ENCODE results near the gene TEKT1.
A peak's percentile ranks its signal among the peaks of the same experiment; 100 is the strongest.
"Not testable (repeated sequence)": the region's sequence is repeated elsewhere in the genome, so short reads cannot be mapped to it uniquely, and the experiment has no call there.

TEKT1 gene

GRCh38 chr17:6775871-6776405 is 55.6 kb downstream of the TEKT1 start, which contains the start of gene FBXO39:
Gene FBXO39 (plus strand): TSS chr17:6776215. CDS start chr17:6779869, 3,654 bp downstream.
- no peak for ATAC-seq (replicated peaks; ENCODE audit: extremely low read depth, poor library complexity, severe bottlenecking)
- Mint-ChIP-seq H3K4me1 (peaks cover 13% of the 10 kb centered on the region), H3K36me3 (ENCODE audit: insufficient read depth) (peaks cover 30% of the 10 kb centered on the region), H3K4me3 (no peak within 1 kb of the TSS), H3K9me3 (peaks cover 6% of the 10 kb centered on the region), H3K27me3 (peaks cover 33% of the 10 kb centered on the region), H3K27ac (ENCODE audit: low read depth) (no peak within 1 kb of the TSS)
- no peak for DNase-seq (ENCODE audit: low spot score in 2 of 2)

GRCh38 chr17:6774906-6775305 is 56.6 kb downstream of the TEKT1 start:
- not testable (repeated sequence) for ATAC-seq (replicated peaks; ENCODE audit: extremely low read depth, poor library complexity, severe bottlenecking); H3K9me3 Mint-ChIP-seq; H3K27ac Mint-ChIP-seq (ENCODE audit: low read depth); H3K4me3 Mint-ChIP-seq; DNase-seq (ENCODE audit: low spot score in 2 of 2)
- H3K27me3 Mint-ChIP-seq, result peaks cover 28% of the 10 kb centered on the region
- peaks cover 40% of the 10 kb centered on the region for H3K36me3 Mint-ChIP-seq (ENCODE audit: insufficient read depth)
- H3K4me1 Mint-ChIP-seq, result peaks cover 13% of the 10 kb centered on the region

- ATAC-seq (replicated peaks; ENCODE audit: extremely low read depth, poor library complexity, severe bottlenecking), result no peak
- H3K27me3 Mint-ChIP-seq, result peaks cover 8% of the 10 kb centered on the region
- DNase-seq (ENCODE audit: low spot score in 2 of 2), result no peak
Measured at GRCh38 chr17:6772016-6772415, 59.5 kb downstream of the TEKT1 start.

DNA sequence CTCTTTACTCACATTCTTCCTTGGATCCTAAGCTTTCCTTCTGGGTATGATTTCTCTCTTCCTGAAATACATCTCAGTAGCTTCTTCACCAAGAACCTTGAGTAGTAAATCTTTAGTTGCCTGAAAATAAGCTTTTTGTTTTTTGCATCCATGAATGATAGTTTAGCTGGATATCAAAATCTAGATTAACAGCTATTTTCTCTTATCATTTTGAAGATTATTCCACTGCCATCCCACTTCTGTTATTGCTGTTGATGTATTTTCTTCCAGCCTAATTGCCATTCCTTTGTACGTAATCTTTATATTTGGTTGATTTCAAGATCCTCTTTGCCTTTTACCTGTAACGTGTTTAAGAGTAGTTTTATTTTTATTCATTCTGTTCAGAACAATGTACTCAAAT is 63.1 kb downstream of the TEKT1 start:
- Mint-ChIP-seq H3K27ac (ENCODE audit: low read depth) (peak overlapping the region; percentile 68), H3K27me3 (no peaks in the 10 kb centered on the region), H3K9me3 (peaks cover 34% of the 10 kb centered on the region), H3K4me3 (no peak overlapping the region), H3K36me3 (ENCODE audit: insufficient read depth) (peaks cover 84% of the 10 kb centered on the region), H3K4me1 (peaks cover 6% of the 10 kb centered on the region)
- DNase-seq (ENCODE audit: low spot score in 2 of 2), result no peak
- ATAC-seq (replicated peaks; ENCODE audit: extremely low read depth, poor library complexity, severe bottlenecking), result no peak

More at GRCh38 chr17:6772016-6772415, 59.5 kb downstream of the TEKT1 start:
- no peak overlapping the region for H3K4me3 Mint-ChIP-seq
- H3K36me3 Mint-ChIP-seq (ENCODE audit: insufficient read depth), result peaks cover 67% of the 10 kb centered on the region
- H3K27ac Mint-ChIP-seq (ENCODE audit: low read depth), result no peak overlapping the region
- H3K9me3 Mint-ChIP-seq, result peaks cover 23% of the 10 kb centered on the region
- peaks cover 13% of the 10 kb centered on the region for H3K4me1 Mint-ChIP-seq

- Mint-ChIP-seq H3K27ac (ENCODE audit: low read depth) (no peak overlapping the region), H3K4me3 (no peak overlapping the region), H3K9me3 (peaks cover 14% of the 10 kb centered on the region), H3K27me3 (no peaks in the 10 kb centered on the region), H3K4me1 (peaks cover 27% of the 10 kb centered on the region), H3K36me3 (ENCODE audit: insufficient read depth) (peaks cover 62% of the 10 kb centered on the region)
- DNase-seq (ENCODE audit: low spot score in 2 of 2), result no peak
- ATAC-seq (replicated peaks; ENCODE audit: extremely low read depth, poor library complexity, severe bottlenecking), result no peak
Measured at GRCh38 chr17:6761779-6762178, 69.8 kb downstream of the TEKT1 start.

DNA sequence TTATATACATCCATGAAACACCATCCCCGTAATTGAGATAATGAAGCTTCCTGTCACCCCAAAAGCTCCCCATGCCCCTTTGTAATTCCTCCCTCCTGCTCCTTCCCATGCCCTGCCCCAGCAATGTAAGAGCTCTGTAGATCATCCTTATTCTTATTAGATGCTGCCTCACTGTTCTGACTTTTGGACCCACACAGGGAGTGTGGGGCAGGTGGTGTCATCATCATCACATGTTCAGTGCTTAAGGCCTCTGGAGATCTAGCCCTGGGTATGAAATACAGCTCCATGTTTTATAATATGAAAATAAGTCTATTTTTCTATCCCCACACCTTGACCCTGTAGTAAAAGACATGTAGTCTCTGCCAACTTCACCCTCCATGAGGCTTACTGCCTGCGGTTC is 73.8 kb downstream of the TEKT1 start:
- peaks cover 41% of the 10 kb centered on the region for H3K4me1 Mint-ChIP-seq
- peaks cover 36% of the 10 kb centered on the region for H3K36me3 Mint-ChIP-seq (ENCODE audit: insufficient read depth)
- H3K4me3 Mint-ChIP-seq, result peak overlapping the region; percentile 97
- DNase-seq (ENCODE audit: low spot score in 2 of 2) (no peak), ATAC-seq (replicated peaks; ENCODE audit: extremely low read depth, poor library complexity, severe bottlenecking) (no peak)
- H3K27me3 Mint-ChIP-seq, result no peaks in the 10 kb centered on the region
- H3K9me3 Mint-ChIP-seq, result no peaks in the 10 kb centered on the region
- peak overlapping the region; percentile 92 for H3K27ac Mint-ChIP-seq (ENCODE audit: low read depth)

DNA sequence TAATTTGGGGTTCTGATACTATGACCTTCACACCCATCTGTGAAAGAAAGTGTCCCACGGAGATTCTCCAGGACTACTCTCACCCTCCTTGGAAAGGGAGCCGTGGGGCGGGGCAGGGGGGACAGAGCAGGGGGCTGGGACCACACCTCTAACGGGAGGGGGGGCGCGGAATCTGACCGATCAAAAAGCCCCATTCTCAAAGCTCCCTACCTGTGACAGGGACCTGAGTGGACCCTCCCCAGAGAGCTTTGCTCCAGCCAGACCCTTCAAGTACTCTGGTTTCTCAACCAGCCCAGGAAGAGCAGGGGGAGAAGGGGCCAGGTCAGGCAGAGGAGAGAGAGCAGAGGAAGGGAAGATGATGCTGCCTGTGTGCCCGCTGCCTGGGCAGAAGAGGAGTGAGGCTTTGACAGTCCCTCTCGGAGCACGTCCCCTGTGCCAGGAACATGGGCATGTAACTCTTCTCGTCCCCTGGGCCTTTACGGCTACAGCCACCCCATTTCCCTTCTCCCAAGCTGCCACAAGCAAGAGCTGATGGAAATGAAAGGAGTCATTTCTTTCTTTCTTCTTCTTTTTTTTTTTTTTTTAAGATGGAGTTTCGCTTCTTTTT is 75.0 kb downstream of the TEKT1 start:
- DNase-seq (ENCODE audit: low spot score in 2 of 2), result no peak
- Mint-ChIP-seq H3K9me3 (no peaks in the 10 kb centered on the region), H3K4me1 (peaks cover 43% of the 10 kb centered on the region), H3K27ac (ENCODE audit: low read depth) (peak overlapping the region; percentile 92), H3K36me3 (ENCODE audit: insufficient read depth) (peaks cover 25% of the 10 kb centered on the region), H3K27me3 (no peaks in the 10 kb centered on the region), H3K4me3 (peak overlapping the region; percentile 97)
- no peak for ATAC-seq (replicated peaks; ENCODE audit: extremely low read depth, poor library complexity, severe bottlenecking)

- peaks cover 20% of the 10 kb centered on the region for H3K36me3 Mint-ChIP-seq (ENCODE audit: insufficient read depth)
- no peaks in the 10 kb centered on the region for H3K27me3 Mint-ChIP-seq
- H3K4me3 Mint-ChIP-seq, result peak within 1 kb of the TSS; percentile 97
- peak; percentile 79 for ATAC-seq (replicated peaks; ENCODE audit: extremely low read depth, poor library complexity, severe bottlenecking)
- H3K9me3 Mint-ChIP-seq, result no peaks in the 10 kb centered on the region
- peak in 1 of 2 donors; percentile 31 for DNase-seq (ENCODE audit: low spot score in 2 of 2)
- H3K27ac Mint-ChIP-seq (ENCODE audit: low read depth), result peak within 1 kb of the TSS; percentile 92
- H3K4me1 Mint-ChIP-seq, result peaks cover 43% of the 10 kb centered on the region
Measured at GRCh38 chr17:6755731-6756184, 75.8 kb downstream of the TEKT1 start, which contains the start of gene XAF1. Gene XAF1 (plus strand): TSS chr17:6756046. CDS start chr17:6756079, 33 bp downstream.

- ATAC-seq (replicated peaks; ENCODE audit: extremely low read depth, poor library complexity, severe bottlenecking) (no peak), DNase-seq (ENCODE audit: low spot score in 2 of 2) (no peak)
- peaks cover 19% of the 10 kb centered on the region for H3K36me3 Mint-ChIP-seq (ENCODE audit: insufficient read depth)
- H3K9me3 Mint-ChIP-seq, result no peaks in the 10 kb centered on the region
- peak overlapping the region; percentile 97 for H3K4me3 Mint-ChIP-seq
- H3K4me1 Mint-ChIP-seq, result peaks cover 43% of the 10 kb centered on the region
- peak overlapping the region; percentile 92 for H3K27ac Mint-ChIP-seq (ENCODE audit: low read depth)
- H3K27me3 Mint-ChIP-seq, result no peaks in the 10 kb centered on the region
Measured at GRCh38 chr17:6755281-6755680, 76.2 kb downstream of the TEKT1 start.

GRCh38 chr17:6753546-6753945 is 78.0 kb downstream of the TEKT1 start:
- ATAC-seq (replicated peaks; ENCODE audit: extremely low read depth, poor library complexity, severe bottlenecking) (no peak), DNase-seq (ENCODE audit: low spot score in 2 of 2) (no peak)
- Mint-ChIP-seq H3K4me1 (peaks cover 40% of the 10 kb centered on the region), H3K4me3 (peak overlapping the region; percentile 19), H3K9me3 (no peaks in the 10 kb centered on the region), H3K27ac (ENCODE audit: low read depth) (peak overlapping the region; percentile 68), H3K27me3 (no peaks in the 10 kb centered on the region), H3K36me3 (ENCODE audit: insufficient read depth) (peaks cover 9% of the 10 kb centered on the region)

- H3K9me3 Mint-ChIP-seq, result no peaks in the 10 kb centered on the region
- H3K4me1 Mint-ChIP-seq, result peaks cover 35% of the 10 kb centered on the region
- DNase-seq (ENCODE audit: low spot score in 2 of 2) (no peak), ATAC-seq (replicated peaks; ENCODE audit: extremely low read depth, poor library complexity, severe bottlenecking) (no peak)
- peak overlapping the region; percentile 68 for H3K27ac Mint-ChIP-seq (ENCODE audit: low read depth)
- H3K27me3 Mint-ChIP-seq, result no peaks in the 10 kb centered on the region
- H3K36me3 Mint-ChIP-seq (ENCODE audit: insufficient read depth), result peaks cover 8% of the 10 kb centered on the region
- peak overlapping the region; percentile 19 for H3K4me3 Mint-ChIP-seq
Measured at GRCh38 chr17:6753006-6753445, 78.5 kb downstream of the TEKT1 start.

DNA sequence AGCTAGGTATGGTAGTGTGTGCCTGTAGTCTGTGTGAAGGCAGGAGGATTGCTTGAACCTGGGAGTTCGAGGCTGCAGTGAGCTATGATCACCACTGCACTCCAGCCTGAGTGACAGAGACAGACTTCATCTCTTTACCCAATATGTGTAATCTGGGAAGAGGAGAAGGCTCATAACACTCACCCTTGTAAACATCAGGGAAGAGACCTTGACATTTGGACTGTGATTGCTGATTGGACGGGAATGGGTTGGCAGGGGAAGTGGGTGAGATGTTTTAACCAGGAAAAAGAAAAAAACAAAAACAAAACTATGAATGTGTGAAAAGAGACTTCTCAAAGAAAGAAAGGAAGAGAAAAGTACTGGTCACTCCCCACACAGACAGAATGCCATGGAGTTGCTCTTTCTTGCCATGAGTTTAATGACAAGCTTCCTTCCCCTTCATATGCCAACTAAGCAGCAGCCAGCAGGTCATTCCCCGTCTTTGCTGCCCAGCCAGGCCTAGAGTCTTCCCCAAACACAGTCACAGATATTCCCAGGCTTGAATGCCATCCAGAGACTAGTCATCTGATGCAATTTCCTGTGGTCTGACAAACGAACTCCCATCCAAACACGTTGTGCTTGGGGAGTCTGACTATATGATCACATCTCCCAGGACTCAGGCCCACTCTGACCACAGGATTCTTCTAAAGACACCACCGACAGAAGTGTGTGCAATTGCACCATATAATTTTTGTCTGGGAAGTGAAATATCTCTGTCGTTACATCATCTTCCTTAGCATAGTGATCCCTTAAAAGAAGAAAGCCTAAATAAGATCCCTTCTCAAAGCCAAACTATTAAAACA is 79.2 kb downstream of the TEKT1 start:
- ATAC-seq (replicated peaks; ENCODE audit: extremely low read depth, poor library complexity, severe bottlenecking), result no peak
- H3K4me1 Mint-ChIP-seq, result peaks cover 28% of the 10 kb centered on the region
- DNase-seq (ENCODE audit: low spot score in 2 of 2), result no peak
- H3K36me3 Mint-ChIP-seq (ENCODE audit: insufficient read depth), result peaks cover 6% of the 10 kb centered on the region
- no peaks in the 10 kb centered on the region for H3K9me3 Mint-ChIP-seq
- no peaks in the 10 kb centered on the region for H3K27me3 Mint-ChIP-seq
- peak overlapping the region; percentile 19 for H3K4me3 Mint-ChIP-seq
- peak overlapping the region; percentile 68 for H3K27ac Mint-ChIP-seq (ENCODE audit: low read depth)
